ENCODE measurements around the gene ZFP64.

Gene ZFP64

DNA sequence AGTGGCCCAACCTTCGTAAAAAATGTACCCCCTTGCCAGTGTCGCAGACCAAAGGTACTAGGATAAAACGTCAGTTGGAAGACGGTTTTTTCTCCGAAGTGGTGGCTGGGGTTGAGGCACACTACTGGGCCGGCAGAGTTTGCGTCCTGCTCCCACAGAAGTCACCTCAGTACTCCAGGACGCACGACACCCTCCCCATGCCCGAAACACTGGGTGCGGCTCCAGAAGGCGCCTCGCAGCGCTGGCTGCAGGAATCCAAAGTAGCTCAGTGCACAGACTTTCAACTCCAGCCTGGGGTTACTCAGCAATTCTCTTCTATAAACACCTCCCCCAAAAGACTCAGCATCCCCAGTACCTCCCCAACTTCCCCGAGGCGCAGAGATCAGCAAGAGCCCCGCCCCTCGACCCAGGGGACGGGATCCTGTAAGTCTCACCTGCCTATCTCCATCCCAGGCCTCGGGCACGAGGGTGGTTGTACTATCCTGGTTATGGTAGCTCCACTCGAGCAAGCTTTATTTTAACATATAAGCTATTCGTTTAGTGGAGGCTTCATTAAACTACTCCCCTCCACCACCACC is 88.2 kb downstream of the ZFP64 start:
- FAIRE-seq: no peak

DNA sequence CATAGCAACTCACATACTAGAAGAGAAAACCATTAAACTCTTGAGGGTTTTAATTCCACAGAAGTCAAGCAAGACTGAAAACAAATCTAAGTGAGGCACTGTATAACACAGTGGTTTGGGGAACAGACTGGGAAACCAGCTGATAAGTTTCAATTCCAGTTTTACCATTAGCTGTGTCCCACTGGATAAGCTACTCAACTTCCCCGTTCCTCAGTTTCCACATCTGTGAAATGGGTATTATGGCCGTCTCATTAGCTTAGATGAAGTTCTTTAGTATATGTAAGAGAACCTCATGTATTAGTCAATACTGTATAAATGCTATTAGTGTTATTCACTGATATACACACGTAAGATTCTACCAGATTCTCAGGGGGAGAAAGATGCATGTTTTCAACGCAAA is 89.0 kb downstream of the ZFP64 start:
- no peak for FAIRE-seq

DNA sequence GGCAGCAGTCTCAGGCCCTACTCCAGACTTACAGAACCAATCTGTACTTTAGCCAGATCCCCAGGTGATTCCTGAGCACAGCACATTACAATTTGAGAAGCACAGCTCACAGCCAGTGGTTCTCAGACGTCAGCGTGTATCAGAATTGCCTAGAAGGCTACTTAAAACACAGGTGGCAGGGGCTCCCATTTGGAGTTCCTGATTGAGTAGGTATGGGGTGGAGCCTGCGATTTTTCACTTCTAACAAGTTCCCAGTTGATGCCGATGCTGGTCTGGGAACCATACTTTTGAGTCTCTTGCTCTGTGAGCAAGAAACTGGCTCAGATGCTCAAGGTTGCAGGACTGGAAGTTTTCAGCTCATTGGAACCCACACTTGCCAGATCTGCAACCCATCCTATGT is 89.5 kb downstream of the ZFP64 start:
- FAIRE-seq: no peak
